Measurements from ENCODE around the gene NUF2. TPM values are rescaled to one million over a fixed set of nuclear protein-coding genes. Genes with fewer than 3 reads are reported as not detected.

Gene NUF2
- total and polyA plus RNA-seq, 2 donors (not counting 1 experiment from before 2014, with no cell fraction given), result 0.94 to 1.3 TPM

DNA sequence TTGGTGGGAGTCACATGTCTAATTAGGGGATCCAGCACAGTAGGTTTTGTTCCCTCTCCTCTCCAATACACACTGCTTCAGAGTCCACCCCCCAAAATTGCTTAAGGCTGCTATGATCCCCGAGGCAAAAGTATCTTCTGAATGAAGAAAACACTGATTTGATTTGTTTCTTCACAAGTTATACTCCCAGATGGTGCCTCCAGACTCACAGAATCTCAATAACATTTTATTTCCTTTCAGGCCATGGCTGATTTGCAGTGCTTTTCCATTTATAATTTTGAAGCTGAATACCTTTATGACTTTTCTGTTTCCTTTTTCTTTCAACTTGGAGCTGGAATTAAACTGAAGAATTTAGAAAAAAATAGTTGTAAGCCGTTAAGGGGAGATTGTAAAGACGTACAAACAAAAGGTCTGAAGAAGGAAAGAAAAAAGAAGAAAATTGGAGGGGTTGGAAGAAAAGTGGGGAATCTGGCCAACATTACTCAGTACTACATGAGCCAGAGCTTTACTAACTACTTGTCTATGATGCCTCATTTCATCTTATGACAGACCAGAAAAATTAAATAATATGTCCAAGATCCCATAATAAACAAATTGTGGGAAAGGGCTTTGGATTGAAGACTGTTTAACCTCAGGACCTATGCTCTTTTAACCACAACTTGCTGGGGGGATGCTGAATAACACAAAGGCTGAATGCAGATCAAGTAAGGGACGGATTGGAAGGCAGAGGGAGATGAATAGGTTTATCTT lies 75.9 kb downstream of the NUF2 start:
- Mint-ChIP-seq H3K4me3 (no peak overlapping the region), H3K27ac (no peak overlapping the region), H3K9me3 (ENCODE audit: insufficient read depth) (no peaks in the 10 kb centered on the region), H3K4me1 (no peaks in the 10 kb centered on the region), H3K27me3 (peaks cover 19% of the 10 kb centered on the region)
- DNase-seq (no peak), ATAC-seq (ENCODE audit: low read depth) (no peak)
- no peak overlapping the region for H3K4me2 ChIP-seq (replicated peaks; ENCODE audit: low read depth, low read length, poor library complexity, severe bottlenecking)
- no peak overlapping the region for H3K27ac ChIP-seq (ENCODE audit: low read length in 2 of 2)
- H3K36me3 ChIP-seq (replicated peaks in 1 of 2; ENCODE audit: control extremely low read depth in 1 of 2, control insufficient read depth in 1 of 2, extremely low read depth in 1 of 2, insufficient read depth in 2 of 2, low read length in 1 of 2), result no peaks in the 10 kb centered on the region
- H3K27me3 ChIP-seq (replicated peaks in 1 of 4; ENCODE audit: control extremely low read depth in 1 of 4, control insufficient read depth in 3 of 4, insufficient read depth in 4 of 4, low read length in 3 of 4), result no peaks in the 10 kb centered on the region
- 90% methylated on average over 2 of the region's 4 CpGs for whole genome bisulfite sequencing (ENCODE audit: insufficient coverage)
- intact Hi-C loops (cut with micrococcal nuclease), result no loop called here
- POLR2A ChIA-PET, result no interaction called here
- H4K20me1 ChIP-seq (ENCODE audit: control insufficient read depth, insufficient read depth, low read length, poor library complexity, severe bottlenecking), result no peaks in the 10 kb centered on the region
- H3K4me1 ChIP-seq (ENCODE audit: control insufficient read depth in 2 of 2, insufficient read depth in 2 of 2, low read length in 2 of 2), result no peaks in the 10 kb centered on the region
- no peaks in the 10 kb centered on the region for H3K79me2 ChIP-seq (ENCODE audit: control insufficient read depth, insufficient read depth, low read length)
- no peak overlapping the region for H3K4me3 ChIP-seq (ENCODE audit: control extremely low read depth in 1 of 5, extremely low read depth in 1 of 5, insufficient read depth in 1 of 5, low read depth in 2 of 5, low read length in 4 of 5)
- H3K9me3 ChIP-seq (ENCODE audit: control extremely low read depth in 1 of 3, control insufficient read depth in 2 of 3, insufficient read depth in 1 of 3, low read length in 2 of 3), result no peaks in the 10 kb centered on the region
- H2AFZ ChIP-seq (ENCODE audit: insufficient read depth, low read depth, low read length, poor library complexity, severe bottlenecking), result no peak overlapping the region
- TF ChIP-seq, protein P1, sequence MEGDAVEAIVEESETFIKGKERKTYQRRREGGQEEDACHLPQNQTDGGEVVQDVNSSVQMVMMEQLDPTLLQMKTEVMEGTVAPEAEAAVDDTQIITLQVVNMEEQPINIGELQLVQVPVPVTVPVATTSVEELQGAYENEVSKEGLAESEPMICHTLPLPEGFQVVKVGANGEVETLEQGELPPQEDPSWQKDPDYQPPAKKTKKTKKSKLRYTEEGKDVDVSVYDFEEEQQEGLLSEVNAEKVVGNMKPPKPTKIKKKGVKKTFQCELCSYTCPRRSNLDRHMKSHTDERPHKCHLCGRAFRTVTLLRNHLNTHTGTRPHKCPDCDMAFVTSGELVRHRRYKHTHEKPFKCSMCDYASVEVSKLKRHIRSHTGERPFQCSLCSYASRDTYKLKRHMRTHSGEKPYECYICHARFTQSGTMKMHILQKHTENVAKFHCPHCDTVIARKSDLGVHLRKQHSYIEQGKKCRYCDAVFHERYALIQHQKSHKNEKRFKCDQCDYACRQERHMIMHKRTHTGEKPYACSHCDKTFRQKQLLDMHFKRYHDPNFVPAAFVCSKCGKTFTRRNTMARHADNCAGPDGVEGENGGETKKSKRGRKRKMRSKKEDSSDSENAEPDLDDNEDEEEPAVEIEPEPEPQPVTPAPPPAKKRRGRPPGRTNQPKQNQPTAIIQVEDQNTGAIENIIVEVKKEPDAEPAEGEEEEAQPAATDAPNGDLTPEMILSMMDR (IDR thresholded peaks at IDR 0.05), result no peak
- TF ChIP-seq EZH2 (IDR thresholded peaks at IDR 0.05; ENCODE audit: borderline replicate concordance, insufficient read depth, low read depth, low read length, poor library complexity, severe bottlenecking), result no peak
- no peak overlapping the region for H3K9ac ChIP-seq (ENCODE audit: low read length)
- CTCF ChIA-PET, result no interaction called here

DNA sequence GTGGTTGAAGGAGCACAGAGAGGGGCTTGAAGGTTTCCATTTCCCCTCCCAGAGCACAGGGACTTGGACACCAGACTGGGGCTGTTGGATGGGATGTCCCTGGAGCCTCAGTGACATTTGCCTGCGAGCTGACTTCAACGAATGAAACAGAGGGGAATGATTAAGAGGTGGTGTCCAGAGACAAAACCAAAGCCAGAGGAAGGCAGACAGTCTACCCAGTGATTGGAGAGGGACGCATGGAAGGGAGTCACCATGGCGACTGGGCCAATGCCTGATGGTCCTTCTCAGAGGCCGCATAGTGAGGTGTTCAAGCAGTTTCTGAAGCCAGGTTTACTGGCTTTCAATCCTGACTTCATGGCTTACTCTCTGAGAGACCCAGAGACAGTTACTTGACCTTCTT lies 77.2 kb downstream of the NUF2 start:
- intact Hi-C loops (cut with micrococcal nuclease), result no loop called here
- H3K9ac ChIP-seq (ENCODE audit: low read length), result no peak overlapping the region
- H3K4me2 ChIP-seq (replicated peaks; ENCODE audit: low read depth, low read length, poor library complexity, severe bottlenecking), result no peak overlapping the region
- H3K27ac Mint-ChIP-seq, result no peak overlapping the region
- H3K4me3 ChIP-seq (ENCODE audit: control extremely low read depth in 1 of 5, extremely low read depth in 1 of 5, insufficient read depth in 1 of 5, low read depth in 2 of 5, low read length in 4 of 5), result no peak overlapping the region
- no peaks in the 10 kb centered on the region for H4K20me1 ChIP-seq (ENCODE audit: control insufficient read depth, insufficient read depth, low read length, poor library complexity, severe bottlenecking)
- H2AFZ ChIP-seq (ENCODE audit: insufficient read depth, low read depth, low read length, poor library complexity, severe bottlenecking), result no peak overlapping the region
- no peak overlapping the region for H3K27ac ChIP-seq (ENCODE audit: low read length in 2 of 2)
- H3K79me2 ChIP-seq (ENCODE audit: control insufficient read depth, insufficient read depth, low read length), result no peaks in the 10 kb centered on the region
- CTCF ChIA-PET, result no interaction called here
- H3K9me3 Mint-ChIP-seq (ENCODE audit: insufficient read depth), result no peaks in the 10 kb centered on the region
- DNase-seq (no peak), ATAC-seq (ENCODE audit: low read depth) (no peak)
- no peaks in the 10 kb centered on the region for H3K27me3 ChIP-seq (replicated peaks in 1 of 4; ENCODE audit: control extremely low read depth in 1 of 4, control insufficient read depth in 3 of 4, insufficient read depth in 4 of 4, low read length in 3 of 4)
- no peaks in the 10 kb centered on the region for H3K4me1 Mint-ChIP-seq
- no peaks in the 10 kb centered on the region for H3K4me1 ChIP-seq (ENCODE audit: control insufficient read depth in 2 of 2, insufficient read depth in 2 of 2, low read length in 2 of 2)
- TF ChIP-seq, protein P1 (IDR thresholded peaks at IDR 0.05), result no peak
- TF ChIP-seq EZH2 (IDR thresholded peaks at IDR 0.05; ENCODE audit: borderline replicate concordance, insufficient read depth, low read depth, low read length, poor library complexity, severe bottlenecking), result no peak
- no peaks in the 10 kb centered on the region for H3K9me3 ChIP-seq (ENCODE audit: control extremely low read depth in 1 of 3, control insufficient read depth in 2 of 3, insufficient read depth in 1 of 3, low read length in 2 of 3)
- peaks cover 22% of the 10 kb centered on the region for H3K27me3 Mint-ChIP-seq
- WGBS (ENCODE audit: insufficient coverage), result 96% methylated on average over 2 of the region's 5 CpGs
- POLR2A ChIA-PET, result no interaction called here
- H3K36me3 ChIP-seq (replicated peaks in 1 of 2; ENCODE audit: control extremely low read depth in 1 of 2, control insufficient read depth in 1 of 2, extremely low read depth in 1 of 2, insufficient read depth in 2 of 2, low read length in 1 of 2), result no peaks in the 10 kb centered on the region
- H3K4me3 Mint-ChIP-seq, result no peak overlapping the region
